Neuronal stem cell (in vitro differentiated cells): ENCODE data around the gene MTHFD1L.

Experiments
- DNase-seq: peaks from one replicate; pipeline ENCODE4 v3.0.0-alpha.2; 2013; ENCODE audit warnings: low spot score
- H2AFZ ChIP-seq: one replicate; pipeline ENCODE4 v1.6.1; 2013; ENCODE audit warnings: mild to moderate bottlenecking, low read length, inconsistent platforms
- H2AK5ac ChIP-seq: 2 replicates; pipeline ENCODE4 v1.6.1; 2013; ENCODE audit warnings: low read depth, mild to moderate bottlenecking, inconsistent platforms, low read length, moderate library complexity, mixed read lengths
- H2BK120ac ChIP-seq: 2 replicates; pipeline ENCODE4 v1.6.1; 2013; ENCODE audit warnings: low read depth, mild to moderate bottlenecking, inconsistent platforms, low read length, moderate library complexity, mixed read lengths
- H2BK12ac ChIP-seq: one replicate; pipeline ENCODE4 v1.6.1; 2013; ENCODE audit warnings: low read length, inconsistent platforms
- H2BK15ac ChIP-seq: 2 replicates; pipeline ENCODE4 v1.6.1; 2013; ENCODE audit warnings: mild to moderate bottlenecking, low read length, inconsistent platforms, mixed read lengths
- H2BK5ac ChIP-seq: one replicate; pipeline ENCODE4 v1.6.1; 2013; ENCODE audit warnings: inconsistent platforms, mild to moderate bottlenecking, low read length, moderate library complexity
- H3K14ac ChIP-seq: one replicate; pipeline ENCODE4 v1.6.1; 2013; ENCODE audit warnings: low read length, inconsistent platforms
- H3K18ac ChIP-seq: 2 replicates; pipeline ENCODE4 v1.6.1; 2013; ENCODE audit warnings: low read length, inconsistent platforms
- H3K23ac ChIP-seq: 2 replicates; pipeline ENCODE4 v1.6.1; 2013; ENCODE audit warnings: low read depth, mild to moderate bottlenecking, mixed read lengths, low read length, inconsistent platforms; ENCODE audit not compliant: poor library complexity
- H3K27ac ChIP-seq: replicated peaks from 3 replicates; pipeline ENCODE4 v1.5.1; 2013; ENCODE audit warnings: low read length, inconsistent platforms
- H3K27me3 ChIP-seq, 3 experiments: 2 replicates each; pipeline ENCODE4 v1.6.1; 2013; ENCODE audit warnings: low read length in 3 of 3, mild to moderate bottlenecking in 2 of 3, inconsistent platforms in 1 of 3, low read depth in 1 of 3, mixed read lengths in 1 of 3, moderate library complexity in 1 of 3; ENCODE audit not compliant: control insufficient read depth in 3 of 3, insufficient read depth in 3 of 3
- H3K36me3 ChIP-seq, 2 donors: replicated peaks in 1 of 2; 2 replicates each; pipeline ENCODE4 v1.6.1; 2013; ENCODE audit warnings: low read length in 2 of 2; ENCODE audit not compliant: control insufficient read depth in 2 of 2, insufficient read depth in 2 of 2
- H3K4ac ChIP-seq: 2 replicates; pipeline ENCODE4 v1.6.1; 2013; ENCODE audit warnings: inconsistent platforms, mild to moderate bottlenecking, low read length, moderate library complexity
- H3K4me1 ChIP-seq, 2 donors: 1 replicate in 1 of 2; 2 replicates in 1 of 2; pipeline ENCODE4 v1.6.1; 2013; ENCODE audit warnings: low read length in 2 of 2, low read depth in 1 of 2; ENCODE audit not compliant: control insufficient read depth in 2 of 2, insufficient read depth in 1 of 2
- H3K4me2 ChIP-seq: one replicate; pipeline ENCODE4 v1.6.1; 2013; ENCODE audit warnings: mild to moderate bottlenecking, low read length, inconsistent platforms; ENCODE audit not compliant: insufficient read depth, poor library complexity, severe bottlenecking
- H3K4me3 ChIP-seq, 2 donors: 2 replicates each; pipeline ENCODE4 v1.5.1; 2013; ENCODE audit warnings: low read length in 2 of 2, mild to moderate bottlenecking in 2 of 2, inconsistent platforms in 1 of 2, moderate library complexity in 1 of 2
- H3K79me1 ChIP-seq: one replicate; pipeline ENCODE4 v1.6.1; 2013; ENCODE audit warnings: low read depth, mild to moderate bottlenecking, inconsistent platforms, low read length, moderate library complexity
- H3K9ac ChIP-seq: one replicate; pipeline ENCODE4 v1.6.1; 2013; ENCODE audit warnings: mild to moderate bottlenecking, low read depth, low read length, inconsistent platforms; ENCODE audit not compliant: poor library complexity
- H3K9me3 ChIP-seq, 2 donors: replicated peaks in 1 of 2; 2 replicates each; pipeline versions ENCODE3 to v1.6.1; 2013; ENCODE audit warnings: low read length in 2 of 2, mild to moderate bottlenecking in 2 of 2, inconsistent platforms in 1 of 2, low read depth in 1 of 2, mixed read lengths in 1 of 2, moderate library complexity in 1 of 2; ENCODE audit not compliant: control insufficient read depth in 2 of 2, insufficient read depth in 1 of 2
- H4K8ac ChIP-seq: one replicate; pipeline ENCODE4 v1.6.1; 2013; ENCODE audit warnings: low read depth, mild to moderate bottlenecking, inconsistent platforms, low read length, moderate library complexity
- H4K91ac ChIP-seq: one replicate; pipeline ENCODE4 v1.6.1; 2013; ENCODE audit warnings: low read length, low read depth, mild to moderate bottlenecking, inconsistent platforms; ENCODE audit not compliant: poor library complexity
- WGBS, 2 donors: extraction: QIAGEN DNeasy Blood & Tissue Kit; methylation state at CpG; one replicate each; pipeline ENCODE4 v1.1.7; 2013; ENCODE audit warnings: missing lambda C conversion rate in 2 of 2, mixed read lengths in 1 of 2; ENCODE audit not compliant: insufficient read length in 2 of 2, insufficient replicate concordance in 1 of 2; ENCODE audit errors: extremely low coverage in 2 of 2; 5-methylcytosine and 5-hydroxymethylcytosine counted together

The MTHFD1L gene

DNA sequence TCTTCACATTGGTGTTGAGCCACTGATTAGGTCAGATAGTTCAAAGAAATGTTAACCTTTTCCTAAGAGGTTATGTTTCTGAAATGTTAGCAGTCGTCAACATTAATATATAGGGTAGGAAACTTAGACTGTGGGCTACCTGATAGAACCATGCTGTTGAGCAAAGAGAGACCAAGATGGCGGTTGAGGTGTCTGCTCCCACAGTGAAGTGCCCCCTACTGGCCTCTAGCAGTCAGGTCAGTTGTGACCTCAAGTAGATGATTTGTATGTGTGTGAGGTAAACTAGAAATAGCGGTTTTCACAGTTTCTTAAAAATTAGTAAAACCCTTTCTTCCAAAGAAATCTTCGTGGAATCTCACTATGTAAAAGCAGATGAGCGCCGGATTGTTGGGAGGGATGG is 40.3 kb downstream of the MTHFD1L start:
- Histone ChIP-seq H3K27ac (no peak overlapping the region), H3K9me3 (no peaks in the 10 kb centered on the region), H2AFZ (no peak overlapping the region), H3K4ac (no peak overlapping the region), H3K27me3 (no peaks in the 10 kb centered on the region), H4K91ac (no peak overlapping the region), H4K8ac (no peak overlapping the region), H2BK12ac (no peak overlapping the region), H3K4me1 (peaks cover 0 to 23% of the 10 kb centered on the region in 2 donors), H3K4me2 (no peak overlapping the region), H3K14ac (no peak overlapping the region), H3K23ac (no peak overlapping the region), H3K4me3 (no peak overlapping the region), H2BK15ac (no peak overlapping the region), H3K79me1 (no peaks in the 10 kb centered on the region), H2BK5ac (no peak overlapping the region), H2BK120ac (no peak overlapping the region), H2AK5ac (no peak overlapping the region), H3K36me3 (peaks cover 6 to 26% of the 10 kb centered on the region in 2 donors), H3K18ac (no peak overlapping the region), H3K9ac (no peak overlapping the region)
- DNase-seq: no peak
- WGBS, 2 donors: no CpG with 5 or more reads among the region's 6 CpGs

DNA sequence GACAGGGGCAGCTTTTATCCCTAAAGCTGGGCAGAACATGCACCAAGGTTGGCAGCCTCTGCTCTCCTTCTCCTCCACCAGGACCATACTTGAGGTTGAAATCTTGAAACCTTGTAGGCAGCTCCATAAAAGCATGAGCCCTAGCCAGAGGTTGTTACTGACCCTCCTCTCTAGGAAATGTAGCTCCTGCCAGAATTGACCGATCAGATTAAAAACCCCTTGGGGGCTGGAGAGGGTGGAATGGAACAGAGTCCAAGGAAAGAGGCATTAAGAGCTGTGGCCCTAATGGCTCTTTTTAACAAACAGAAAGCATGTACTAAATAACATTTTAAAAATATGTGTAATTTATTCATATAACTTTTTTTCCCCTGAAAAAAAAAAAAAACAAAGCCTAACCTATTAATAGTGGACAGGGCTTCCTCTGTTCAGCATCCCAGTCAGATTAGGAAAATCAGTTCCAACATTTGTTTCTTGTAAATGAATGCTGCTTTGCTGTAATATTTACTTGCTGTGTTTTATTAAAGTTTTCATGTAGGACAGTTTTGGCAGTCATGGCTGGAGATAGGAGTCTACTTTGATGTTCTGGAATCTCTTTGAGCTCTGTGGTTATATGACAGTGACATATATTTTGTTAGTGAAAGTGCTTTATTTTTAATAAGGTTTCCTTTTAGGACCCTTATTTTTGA is 41.3 kb downstream of the MTHFD1L start:
- H2BK15ac ChIP-seq: no peak overlapping the region
- no peak overlapping the region for H3K14ac ChIP-seq
- H3K9ac ChIP-seq: peak overlapping the region; percentile 50
- no peak overlapping the region for H2BK5ac ChIP-seq
- no peaks in the 10 kb centered on the region for H3K79me1 ChIP-seq
- H2AFZ ChIP-seq: no peak overlapping the region
- H3K4me2 ChIP-seq: no peak overlapping the region
- peaks cover 6 to 37% of the 10 kb centered on the region in 2 donors for H3K36me3 ChIP-seq
- no peak for DNase-seq
- peaks cover 0 to 4% of the 10 kb centered on the region in 2 donors for H3K9me3 ChIP-seq
- H3K18ac ChIP-seq: no peak overlapping the region
- no peak overlapping the region for H3K23ac ChIP-seq
- H3K27me3 ChIP-seq: no peaks in the 10 kb centered on the region
- peak overlapping the region; percentile 7 for H2AK5ac ChIP-seq
- no CpG with 5 or more reads among the region's 1 CpG for WGBS, 2 donors
- peaks cover 0 to 23% of the 10 kb centered on the region in 2 donors for H3K4me1 ChIP-seq
- H2BK12ac ChIP-seq: no peak overlapping the region
- no peak overlapping the region for H4K91ac ChIP-seq
- H2BK120ac ChIP-seq: no peak overlapping the region
- H3K4me3 ChIP-seq: no peak overlapping the region
- no peak overlapping the region for H4K8ac ChIP-seq
- H3K4ac ChIP-seq: no peak overlapping the region
- no peak overlapping the region for H3K27ac ChIP-seq

DNA sequence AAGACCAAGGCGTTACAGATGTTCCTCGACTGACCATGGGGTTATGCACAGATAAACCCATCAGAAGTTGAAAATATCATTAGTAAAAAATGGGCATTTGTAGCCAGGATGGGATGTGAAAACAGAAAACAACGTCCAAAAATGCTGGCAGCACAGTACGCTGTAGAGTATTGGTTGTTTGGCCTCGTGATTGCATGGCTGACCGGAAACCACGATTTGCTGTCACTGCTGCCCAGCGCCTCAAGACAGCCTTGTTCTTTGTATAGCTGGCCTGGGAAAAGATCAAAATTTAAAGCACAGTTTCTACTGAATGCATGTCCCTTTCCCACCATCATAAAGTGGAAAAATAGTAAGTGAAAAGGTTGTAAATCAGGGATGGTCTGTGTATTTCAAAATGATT is 41.9 kb downstream of the MTHFD1L start:
- Histone ChIP-seq H3K9ac (no peak overlapping the region), H3K4me1 (peaks cover 0 to 17% of the 10 kb centered on the region in 2 donors), H3K18ac (no peak overlapping the region), H3K36me3 (peaks cover 6 to 41% of the 10 kb centered on the region in 2 donors), H3K23ac (no peak overlapping the region), H3K9me3 (peaks cover 0 to 4% of the 10 kb centered on the region in 2 donors), H2BK5ac (no peak overlapping the region), H2AK5ac (no peak overlapping the region), H2BK120ac (no peak overlapping the region), H3K27me3 (no peaks in the 10 kb centered on the region), H3K4me3 (no peak overlapping the region), H2BK15ac (no peak overlapping the region), H3K14ac (no peak overlapping the region), H4K91ac (no peak overlapping the region), H3K79me1 (no peaks in the 10 kb centered on the region), H3K4me2 (no peak overlapping the region), H2BK12ac (no peak overlapping the region), H3K27ac (no peak overlapping the region), H2AFZ (no peak overlapping the region), H4K8ac (no peak overlapping the region), H3K4ac (no peak overlapping the region)
- DNase-seq: no peak
- WGBS, 2 donors: no CpG with 5 or more reads among the region's 8 CpGs

DNA sequence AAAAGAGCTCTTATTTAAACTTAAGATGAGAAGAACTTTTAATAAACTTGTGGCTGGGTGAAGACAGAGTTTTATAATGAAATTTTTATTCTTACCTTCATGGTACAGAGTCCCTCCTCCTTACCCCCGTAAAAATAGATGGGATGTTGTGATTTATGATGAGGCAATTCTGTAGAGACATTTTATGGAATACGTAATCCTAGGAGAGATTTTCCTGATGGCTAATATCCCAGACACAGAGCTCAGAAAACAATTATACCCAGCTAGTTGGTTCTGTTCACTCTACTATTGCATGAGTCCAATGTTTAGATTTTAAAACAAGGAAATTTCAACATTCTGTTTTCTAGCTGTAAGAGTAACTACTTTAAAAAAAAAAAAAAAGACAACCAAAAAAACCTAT is 43.4 kb downstream of the MTHFD1L start:
- Histone ChIP-seq H2AFZ (no peak overlapping the region), H3K4ac (no peak overlapping the region), H2AK5ac (no peak overlapping the region), H2BK5ac (no peak overlapping the region), H3K4me3 (no peak overlapping the region), H3K9ac (no peak overlapping the region), H3K4me1 (peaks cover 0 to 11% of the 10 kb centered on the region in 2 donors), H3K4me2 (no peak overlapping the region), H2BK15ac (no peak overlapping the region), H3K23ac (no peak overlapping the region), H2BK12ac (no peak overlapping the region), H4K91ac (no peak overlapping the region), H3K27ac (no peak overlapping the region), H3K18ac (no peak overlapping the region), H3K36me3 (peaks cover 6 to 51% of the 10 kb centered on the region in 2 donors), H3K27me3 (no peaks in the 10 kb centered on the region), H2BK120ac (no peak overlapping the region), H3K14ac (no peak overlapping the region), H3K9me3 (peaks cover 0 to 4% of the 10 kb centered on the region in 2 donors), H4K8ac (no peak overlapping the region), H3K79me1 (no peaks in the 10 kb centered on the region)
- no peak for DNase-seq
- no CpG with 5 or more reads among the region's 2 CpGs for WGBS, 2 donors
